Activated CD8-positive, alpha-beta T cell treated with anti-CD3 and anti-CD28 coated beads, Interleukin-2, amount 10 ng/mL, durations not matched to agents 7 days and 5 days (primary cell): ENCODE measurements around the gene TDRD5. TPM values are rescaled to one million over a fixed set of nuclear protein-coding genes. Genes with fewer than 3 reads are reported as not detected.

Experiments used
- ATAC-seq: fragments of 150-1000 bp; cut with Tn5 transposase; one replicate; pipeline ENCODE4 v1.10.0; 2021; ENCODE audit warnings: moderate library complexity
- CTCF ChIA-PET: fragments of 350-600 bp; sonication (Branson Sonifier 250); formaldehyde crosslinking; loops from one replicate; lab custom pipeline; 2021; ENCODE audit warnings: antibody characterized with exemption; lab: Charles Lee
- POLR2A ChIA-PET: fragments of 350-600 bp; sonication (Branson Sonifier 250); formaldehyde crosslinking; loops from one replicate; lab custom pipeline; 2021; ENCODE audit warnings: antibody characterized with exemption; lab: Charles Lee
- DNase-seq: peaks from one replicate; pipeline ENCODE4 v3.0.0-alpha.2; 2020
- H3K27ac Mint-ChIP-seq: one replicate; pipeline ENCODE4 v1.8.0; 2021; ENCODE audit warnings: mild to moderate bottlenecking, mixed read lengths
- H3K27me3 Mint-ChIP-seq: one replicate; pipeline ENCODE4 v1.8.0; 2021; ENCODE audit warnings: low read depth, mixed read lengths
- H3K36me3 Mint-ChIP-seq: one replicate; pipeline ENCODE4 v1.8.0; 2021; ENCODE audit warnings: low read depth, mixed read lengths
- H3K4me1 Mint-ChIP-seq: one replicate; pipeline ENCODE4 v1.8.0; 2021; ENCODE audit warnings: low read depth, mixed read lengths
- H3K4me3 Mint-ChIP-seq: one replicate; pipeline ENCODE4 v1.8.0; 2021; ENCODE audit warnings: mild to moderate bottlenecking, mixed read lengths
- H3K9me3 Mint-ChIP-seq: one replicate; pipeline ENCODE4 v1.8.0; 2022; ENCODE audit warnings: mixed read lengths; ENCODE audit not compliant: insufficient read depth
- total RNA-seq, 2 experiments: library from RNA; stranded (reverse); gene quantifications; one replicate each; pipeline ENCODE4 v1.2.3, GENCODE V29; 2021

Gene TDRD5
- total RNA-seq, 2 experiments from 2014 or later = not detected

DNA sequence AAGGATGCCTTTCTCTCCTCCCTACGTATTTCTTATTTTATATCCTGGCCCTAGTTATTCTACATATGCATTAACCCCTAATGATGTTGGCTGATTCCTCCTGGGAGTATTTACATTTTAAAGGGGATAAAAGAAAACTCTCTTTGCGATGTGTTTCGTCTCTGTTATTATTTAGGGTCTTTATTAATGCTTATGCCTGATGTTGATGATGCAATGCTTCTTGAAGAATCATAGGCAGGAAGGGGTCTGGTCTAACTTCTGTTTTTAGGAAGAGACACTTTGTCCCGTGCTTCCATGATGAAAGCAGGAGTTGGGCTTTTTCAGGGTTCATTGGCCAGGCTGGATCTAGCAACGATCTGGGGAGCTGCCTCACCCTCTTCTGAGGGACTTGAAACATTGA is 15.1 kb upstream of the TDRD5 start:
- ChIA-PET CTCF (no interaction called here), POLR2A (no interaction called here)
- DNase-seq = no peak
- Mint-ChIP-seq H3K4me3 (no peak overlapping the region), H3K4me1 (peaks cover 2% of the 10 kb centered on the region), H3K36me3 (no peaks in the 10 kb centered on the region), H3K27ac (no peak overlapping the region), H3K9me3 (no peaks in the 10 kb centered on the region), H3K27me3 (peaks cover 36% of the 10 kb centered on the region)
- no peak for ATAC-seq

DNA sequence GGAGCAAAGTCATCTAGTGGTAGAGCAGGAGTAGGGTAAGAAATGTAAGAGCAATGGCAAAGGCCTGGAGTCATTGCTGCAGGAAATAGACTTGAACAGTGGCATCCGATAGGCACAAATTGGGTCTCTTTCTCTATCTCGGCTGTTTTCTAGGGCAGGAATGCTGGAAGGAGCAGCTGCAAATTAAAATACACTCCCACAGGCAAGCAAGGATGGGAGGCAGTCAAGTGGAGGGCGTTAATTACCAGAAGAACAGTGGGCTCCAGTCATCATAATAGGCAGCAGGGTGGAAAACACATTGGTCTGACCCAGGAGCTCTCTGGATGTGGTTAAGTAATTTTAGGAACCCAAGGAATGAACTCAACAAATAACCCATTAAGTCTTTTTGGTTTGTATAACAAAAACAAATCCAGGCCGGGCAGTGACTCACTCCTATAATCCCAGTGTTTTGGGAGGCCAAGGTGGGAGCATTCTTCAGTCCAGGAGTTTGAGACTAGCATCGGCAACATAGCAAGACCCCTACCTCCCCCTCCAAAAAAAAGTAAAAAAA is 7.8 kb upstream of the TDRD5 start:
- Mint-ChIP-seq H3K27ac (no peak overlapping the region), H3K4me1 (no peaks in the 10 kb centered on the region), H3K9me3 (no peaks in the 10 kb centered on the region), H3K4me3 (no peak overlapping the region), H3K27me3 (peaks cover 34% of the 10 kb centered on the region), H3K36me3 (no peaks in the 10 kb centered on the region)
- DNase-seq (no peak), ATAC-seq (no peak)
- ChIA-PET CTCF (no interaction called here), POLR2A (no interaction called here)

DNA sequence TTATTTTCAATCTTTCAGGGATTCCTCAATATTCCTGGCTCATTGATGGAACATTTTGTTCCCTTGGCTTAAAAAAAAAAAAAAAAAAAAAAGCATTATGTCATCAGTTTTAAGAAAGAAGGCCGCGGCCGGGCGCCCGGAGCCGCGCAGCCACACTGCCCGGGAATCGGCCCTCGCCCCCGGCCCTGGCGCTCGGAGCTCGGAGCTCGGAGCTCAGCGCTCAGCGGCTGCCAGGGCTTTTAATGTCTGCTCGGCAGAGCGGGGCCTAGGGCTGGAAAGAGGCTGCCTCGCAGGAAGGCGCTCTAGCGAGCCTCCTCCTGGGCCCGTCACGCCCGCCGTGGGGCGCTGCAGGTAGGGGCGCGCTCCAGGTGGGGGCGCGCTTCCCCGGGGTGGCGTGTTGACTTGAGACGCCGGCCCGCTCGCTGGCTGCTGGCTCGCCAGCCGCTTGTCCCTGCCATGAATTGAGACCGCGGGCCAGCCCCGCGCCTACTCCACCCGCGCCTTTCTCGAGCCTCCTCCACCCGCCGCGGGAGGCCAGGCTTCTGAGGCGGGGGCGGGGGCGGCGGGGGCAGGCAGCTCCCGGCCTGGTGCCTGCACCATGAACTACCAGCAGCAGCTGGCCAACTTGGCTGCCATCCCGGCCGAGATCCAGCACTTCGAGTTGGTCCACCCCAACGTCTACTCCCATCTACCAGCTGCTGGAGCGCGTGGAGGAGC is 5.4 kb upstream of the TDRD5 start:
- ChIA-PET CTCF (interaction anchor here (1.2 kb wide), 1 partner anchor 14 kb away, joined by 3 read pairs; no protein-coding TSS in a partner anchor), POLR2A (no interaction called here)
- Mint-ChIP-seq H3K4me1 (no peaks in the 10 kb centered on the region), H3K36me3 (no peaks in the 10 kb centered on the region), H3K27ac (no peak overlapping the region), H3K4me3 (no peak overlapping the region), H3K27me3 (peaks cover 41% of the 10 kb centered on the region), H3K9me3 (no peaks in the 10 kb centered on the region)
- no peak for DNase-seq
- ATAC-seq = no peak

DNA sequence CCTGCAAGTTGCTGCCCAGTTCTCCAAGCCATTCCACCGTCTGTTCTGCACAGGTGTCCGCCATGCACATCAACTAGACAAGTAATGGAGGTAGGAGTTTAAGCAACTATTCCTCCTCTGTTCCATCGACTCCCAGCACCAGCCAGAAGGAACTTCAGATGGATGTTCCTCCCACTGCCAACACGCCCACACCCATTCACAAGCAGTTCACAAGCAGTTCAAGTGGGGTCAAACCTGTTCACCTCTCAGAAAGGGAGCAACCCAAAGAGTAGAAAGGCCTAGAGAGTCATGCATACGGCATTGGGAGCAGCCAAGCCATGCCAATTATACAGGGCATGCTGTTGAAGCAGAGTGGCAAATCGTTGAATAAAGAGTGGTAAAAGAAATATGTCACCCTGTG is 4.3 kb upstream of the TDRD5 start:
- Mint-ChIP-seq H3K27me3 (peaks cover 41% of the 10 kb centered on the region), H3K4me1 (no peaks in the 10 kb centered on the region), H3K4me3 (no peak overlapping the region), H3K9me3 (no peaks in the 10 kb centered on the region), H3K27ac (no peak overlapping the region), H3K36me3 (no peaks in the 10 kb centered on the region)
- no peak for ATAC-seq
- ChIA-PET POLR2A (no interaction called here), CTCF (no interaction called here)
- DNase-seq = no peak

DNA sequence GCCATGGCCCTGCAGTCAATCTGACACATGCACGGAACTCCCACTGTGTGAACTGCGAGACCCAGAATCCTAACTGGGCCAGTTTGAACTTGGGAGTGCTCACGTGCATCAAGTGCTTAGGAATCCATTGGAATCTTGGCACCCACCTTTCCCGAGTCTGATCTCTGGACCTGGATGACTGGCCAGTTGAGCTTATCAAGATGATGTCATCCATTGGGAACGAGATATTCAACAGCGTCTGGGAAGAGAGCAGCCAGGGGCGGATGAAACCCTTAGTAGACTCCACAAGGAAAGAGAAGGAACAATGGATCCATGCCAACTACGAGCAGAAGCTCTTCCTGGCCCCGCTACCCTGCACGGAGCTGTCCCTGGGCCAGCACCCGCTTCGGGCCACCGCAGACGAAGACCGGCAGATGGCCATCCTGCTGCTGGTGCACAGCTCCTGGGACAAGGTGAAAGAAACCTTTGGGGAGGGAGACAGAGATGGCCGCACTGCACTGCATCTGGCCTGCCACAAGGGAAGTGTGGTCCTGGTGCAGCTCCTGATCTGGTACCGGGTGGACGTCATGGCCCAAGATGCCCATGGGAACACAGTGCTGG is 3.1 kb upstream of the TDRD5 start:
- H3K27ac Mint-ChIP-seq = no peak overlapping the region
- CTCF ChIA-PET = no interaction called here
- no peaks in the 10 kb centered on the region for H3K4me1 Mint-ChIP-seq
- no peaks in the 10 kb centered on the region for H3K9me3 Mint-ChIP-seq
- ATAC-seq (no peak), DNase-seq (no peak)
- POLR2A ChIA-PET = no interaction called here
- no peaks in the 10 kb centered on the region for H3K36me3 Mint-ChIP-seq
- peaks cover 43% of the 10 kb centered on the region for H3K27me3 Mint-ChIP-seq
- no peak overlapping the region for H3K4me3 Mint-ChIP-seq

DNA sequence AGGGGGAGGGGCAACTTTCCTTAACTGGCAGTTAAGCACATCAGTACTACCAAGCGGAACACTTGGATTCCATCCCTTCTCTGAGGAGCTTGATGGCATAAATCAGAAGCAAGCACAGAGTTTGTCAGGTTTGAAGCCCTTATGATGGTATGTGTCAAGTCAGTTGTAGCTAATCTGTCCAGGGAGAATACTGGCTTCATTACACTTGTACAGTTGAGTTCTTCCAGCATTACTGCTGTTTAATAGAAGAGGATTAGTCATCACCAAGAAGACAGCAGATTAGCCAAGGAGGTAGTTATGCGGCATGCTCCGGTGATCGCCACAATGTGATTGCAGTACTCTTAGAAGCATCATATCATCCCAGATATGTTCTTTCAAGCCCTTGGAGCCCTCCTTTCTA is 2.1 kb upstream of the TDRD5 start:
- DNase-seq = no peak
- Mint-ChIP-seq H3K4me1 (no peaks in the 10 kb centered on the region), H3K9me3 (no peaks in the 10 kb centered on the region), H3K27ac (no peak overlapping the region), H3K27me3 (peaks cover 42% of the 10 kb centered on the region), H3K4me3 (no peak overlapping the region), H3K36me3 (no peaks in the 10 kb centered on the region)
- CTCF ChIA-PET = no interaction called here
- POLR2A ChIA-PET = no interaction called here
- no peak for ATAC-seq

DNA sequence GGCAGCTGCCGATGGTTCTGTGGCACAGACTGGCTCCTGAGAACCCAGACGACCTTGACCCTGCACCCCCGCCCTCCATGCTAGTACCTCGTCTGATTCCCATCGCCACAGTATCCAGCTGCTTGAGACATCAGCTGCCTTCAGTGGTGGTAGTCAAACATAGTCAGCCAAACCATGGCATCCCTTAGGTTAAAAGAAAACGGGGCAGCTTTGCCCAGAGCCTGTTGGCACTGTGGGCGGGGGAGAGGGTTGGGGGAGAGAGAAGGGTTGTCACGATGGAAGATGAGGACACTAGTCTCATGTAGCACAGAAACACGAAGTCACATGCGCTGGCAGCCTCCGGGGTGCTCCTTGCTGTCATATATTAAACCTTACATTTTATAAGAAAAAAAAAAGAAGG is 961 bp upstream of the TDRD5 start:
- POLR2A ChIA-PET = no interaction called here
- no peak overlapping the region for H3K4me3 Mint-ChIP-seq
- ATAC-seq = no peak

DNA sequence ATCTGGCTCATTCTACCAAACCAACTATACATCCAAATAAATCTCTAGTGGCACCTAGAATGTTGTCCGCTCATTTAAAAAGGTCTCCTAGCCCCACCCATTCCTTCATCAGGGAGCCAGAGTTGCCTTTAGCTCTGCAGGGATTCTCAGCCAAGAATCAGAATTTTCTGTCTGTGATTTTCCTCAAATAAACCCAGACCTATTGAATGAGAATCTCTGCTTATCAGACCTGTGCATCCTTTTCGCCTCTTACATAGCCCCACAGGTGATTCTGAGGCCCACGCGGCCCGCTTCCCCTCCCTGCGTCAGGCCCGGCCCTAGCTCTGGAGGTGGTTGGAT is 410 bp upstream of the TDRD5 start:
- Mint-ChIP-seq H3K4me1 (no peaks in the 10 kb centered on the region), H3K27ac (no peak overlapping the region), H3K27me3 (peaks cover 34% of the 10 kb centered on the region), H3K9me3 (no peaks in the 10 kb centered on the region), H3K4me3 (no peak overlapping the region), H3K36me3 (no peaks in the 10 kb centered on the region)
- DNase-seq (no peak), ATAC-seq (no peak)
- ChIA-PET POLR2A (no interaction called here), CTCF (no interaction called here)

More for the DNA sequence above, 961 bp upstream of the TDRD5 start:
- H3K27me3 Mint-ChIP-seq = peaks cover 37% of the 10 kb centered on the region
- no peaks in the 10 kb centered on the region for H3K9me3 Mint-ChIP-seq
- CTCF ChIA-PET = no interaction called here
- no peak for DNase-seq
- H3K27ac Mint-ChIP-seq = no peak overlapping the region
- no peaks in the 10 kb centered on the region for H3K4me1 Mint-ChIP-seq
- H3K36me3 Mint-ChIP-seq = no peaks in the 10 kb centered on the region

DNA sequence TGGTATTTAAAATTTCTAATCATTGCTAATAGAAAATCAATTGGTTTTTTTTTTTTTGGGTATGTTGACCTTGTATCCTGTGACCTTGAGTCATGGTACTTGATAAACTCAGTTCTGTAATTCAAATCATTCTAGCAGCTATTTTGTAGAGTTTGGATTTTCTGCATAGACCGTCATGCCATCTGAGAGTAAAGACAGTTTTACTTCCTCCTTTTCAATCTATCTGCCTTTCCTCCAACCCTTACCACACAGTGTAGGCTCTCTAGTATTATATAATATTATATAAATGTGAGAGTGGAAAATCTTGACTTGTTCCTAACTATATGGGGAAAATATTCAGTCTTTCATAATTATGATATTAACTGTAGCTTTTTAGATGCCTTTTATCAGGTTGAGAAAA is 7.0 kb downstream of the TDRD5 start:
- peaks cover 12% of the 10 kb centered on the region for H3K27me3 Mint-ChIP-seq
- DNase-seq (no peak), ATAC-seq (no peak)
- H3K9me3 Mint-ChIP-seq = no peaks in the 10 kb centered on the region
- H3K36me3 Mint-ChIP-seq = no peaks in the 10 kb centered on the region
- H3K4me1 Mint-ChIP-seq = no peaks in the 10 kb centered on the region
- H3K27ac Mint-ChIP-seq = no peak overlapping the region
- CTCF ChIA-PET = no interaction called here
- POLR2A ChIA-PET = no interaction called here
- no peak overlapping the region for H3K4me3 Mint-ChIP-seq

DNA sequence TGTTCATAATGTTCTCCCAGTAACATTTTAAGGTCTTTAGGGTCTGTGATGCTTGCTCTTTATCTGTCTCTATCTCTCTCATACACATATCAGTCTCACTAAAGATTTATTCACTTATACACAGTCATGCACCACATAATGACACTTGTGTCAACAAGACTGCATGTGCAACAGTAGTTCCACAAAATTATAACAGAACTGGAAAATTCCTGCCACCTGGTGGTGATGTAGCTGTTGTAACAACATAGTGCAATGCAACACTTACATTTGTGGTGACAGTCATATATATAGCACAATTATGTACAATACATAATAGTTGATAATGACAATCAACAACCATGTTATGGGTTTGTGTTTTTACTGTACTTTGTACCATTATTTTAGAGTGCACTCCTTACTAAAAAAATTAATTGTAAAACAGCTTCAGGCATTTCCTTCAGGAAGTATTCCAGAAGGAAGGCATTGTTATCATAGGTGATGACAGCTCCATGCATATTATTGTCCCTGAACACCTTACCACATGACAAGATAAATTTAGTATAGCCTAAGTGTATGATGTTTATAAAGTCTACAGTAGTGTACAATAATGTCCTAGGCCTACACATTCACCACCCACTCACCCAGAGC is 8.1 kb downstream of the TDRD5 start:
- H3K36me3 Mint-ChIP-seq = no peaks in the 10 kb centered on the region
- H3K27ac Mint-ChIP-seq = no peak overlapping the region
- ChIA-PET CTCF (interaction anchor here (1.0 kb wide), 1 partner anchor 13 kb away, joined by 3 read pairs; no protein-coding TSS in a partner anchor), POLR2A (no interaction called here)
- H3K4me1 Mint-ChIP-seq = no peaks in the 10 kb centered on the region
- H3K4me3 Mint-ChIP-seq = no peak overlapping the region
- ATAC-seq = no peak
- DNase-seq = no peak
- no peaks in the 10 kb centered on the region for H3K9me3 Mint-ChIP-seq
- peaks cover 12% of the 10 kb centered on the region for H3K27me3 Mint-ChIP-seq

DNA sequence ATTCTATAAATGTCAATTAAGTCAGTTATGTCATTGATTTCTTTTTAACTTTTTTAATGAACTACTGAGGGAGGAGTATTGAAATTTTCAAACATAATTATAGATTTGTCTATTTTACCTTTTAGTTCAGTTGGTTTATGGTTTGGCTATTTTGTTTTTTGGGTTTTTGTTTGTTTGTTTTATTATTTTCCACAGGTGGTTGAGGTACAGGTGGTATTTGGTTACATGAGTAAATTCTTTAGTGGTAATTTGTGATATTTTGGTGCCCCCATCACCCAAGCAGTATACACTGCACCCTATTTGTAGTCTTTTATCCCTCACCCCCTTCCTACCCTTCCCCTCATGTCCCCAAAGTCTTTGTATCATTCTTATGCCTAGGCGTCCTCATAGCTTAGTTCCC is 9.5 kb downstream of the TDRD5 start:
- H3K9me3 Mint-ChIP-seq = no peaks in the 10 kb centered on the region
- ChIA-PET CTCF (no interaction called here), POLR2A (no interaction called here)
- no peak overlapping the region for H3K4me3 Mint-ChIP-seq
- ATAC-seq (no peak), DNase-seq (no peak)
- no peaks in the 10 kb centered on the region for H3K36me3 Mint-ChIP-seq
- H3K27me3 Mint-ChIP-seq = peaks cover 19% of the 10 kb centered on the region
- H3K4me1 Mint-ChIP-seq = no peaks in the 10 kb centered on the region
- H3K27ac Mint-ChIP-seq = no peak overlapping the region

DNA sequence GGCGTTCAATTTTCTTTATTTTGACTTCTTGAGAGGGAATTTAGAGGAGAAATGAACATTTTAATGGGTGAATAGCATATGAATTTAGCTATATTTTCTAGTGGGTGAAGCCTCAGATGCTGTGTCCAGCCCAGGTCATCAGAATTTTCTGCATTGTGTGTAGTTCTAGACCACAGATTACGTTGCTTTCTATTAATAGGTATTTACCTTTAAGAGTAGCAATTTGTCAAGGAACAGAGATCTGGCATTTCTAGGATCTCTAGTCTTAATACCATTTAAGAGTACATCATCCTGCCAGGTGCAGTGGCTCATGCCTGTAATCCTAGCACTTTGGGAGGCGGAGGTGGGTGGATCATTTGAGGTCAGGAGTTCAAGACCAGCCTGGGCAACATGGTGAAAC is 20.7 kb downstream of the TDRD5 start:
- POLR2A ChIA-PET = no interaction called here
- no peaks in the 10 kb centered on the region for H3K36me3 Mint-ChIP-seq
- no peak overlapping the region for H3K27ac Mint-ChIP-seq
- CTCF ChIA-PET = no interaction called here
- no peak for ATAC-seq
- peaks cover 10% of the 10 kb centered on the region for H3K27me3 Mint-ChIP-seq
- H3K4me3 Mint-ChIP-seq = no peak overlapping the region
- no peaks in the 10 kb centered on the region for H3K4me1 Mint-ChIP-seq
- DNase-seq = no peak
- no peaks in the 10 kb centered on the region for H3K9me3 Mint-ChIP-seq
